Mesendoderm (in vitro differentiated cells): ENCODE data around the gene MLLT3.
A peak's percentile ranks its signal among the peaks of the same experiment; 100 is the strongest.

ENCODE experiments used
- DNase-seq: peaks from one replicate; pipeline ENCODE4 v3.0.0; 2013
- H2AK5ac ChIP-seq: 2 replicates; pipeline ENCODE4 v1.6.1; 2013; ENCODE audit warnings: low read length, inconsistent platforms
- H2BK120ac ChIP-seq: 2 replicates; pipeline ENCODE4 v1.6.1; 2013; ENCODE audit warnings: low read depth, mild to moderate bottlenecking, low read length, moderate library complexity, mixed read lengths
- H2BK15ac ChIP-seq: replicated peaks from 2 replicates; pipeline ENCODE4 v1.6.1; 2013; ENCODE audit warnings: low read depth, mild to moderate bottlenecking, moderate library complexity
- H2BK5ac ChIP-seq: 2 replicates; pipeline ENCODE4 v1.6.1; 2013; ENCODE audit warnings: low read length, inconsistent platforms
- H3K18ac ChIP-seq: 2 replicates; pipeline ENCODE4 v1.6.1; 2013; ENCODE audit warnings: mild to moderate bottlenecking, low read length, mixed read lengths
- H3K23ac ChIP-seq: one replicate; pipeline ENCODE4 v1.6.1; 2013; ENCODE audit warnings: low read length
- H3K27ac ChIP-seq: 2 replicates; pipeline ENCODE4 v1.5.1; 2013; ENCODE audit warnings: low read depth, mild to moderate bottlenecking, inconsistent platforms, low read length, moderate library complexity
- H3K27me3 ChIP-seq: 2 replicates; pipeline ENCODE4 v1.6.1; 2013; ENCODE audit warnings: low read length, control low read depth, mild to moderate bottlenecking, inconsistent platforms; ENCODE audit not compliant: insufficient read depth, poor library complexity
- H3K36me3 ChIP-seq: 2 replicates; pipeline ENCODE4 v1.6.1; 2013; ENCODE audit warnings: low read length, inconsistent platforms; ENCODE audit not compliant: control insufficient read depth, insufficient read depth
- H3K4ac ChIP-seq: one replicate; pipeline ENCODE4 v1.6.1; 2013; ENCODE audit warnings: low read depth, mild to moderate bottlenecking, low read length, moderate library complexity
- H3K4me1 ChIP-seq: 2 replicates; pipeline ENCODE4 v1.6.1; 2013; ENCODE audit warnings: low read depth, low read length, inconsistent platforms; ENCODE audit not compliant: control insufficient read depth
- H3K4me2 ChIP-seq: 2 replicates; pipeline ENCODE4 v1.6.1; 2013; ENCODE audit warnings: low read length
- H3K4me3 ChIP-seq: 2 replicates; pipeline ENCODE4 v1.5.1; 2013; ENCODE audit warnings: mild to moderate bottlenecking, low read length
- H3K56ac ChIP-seq: one replicate; pipeline ENCODE4 v1.6.1; 2013; ENCODE audit warnings: low read length
- H3K79me1 ChIP-seq: 2 replicates; pipeline ENCODE4 v1.6.1; 2013; ENCODE audit warnings: low read length, inconsistent platforms
- H3K79me2 ChIP-seq: 2 replicates; pipeline ENCODE4 v1.6.1; 2013; ENCODE audit warnings: mild to moderate bottlenecking, low read length; ENCODE audit not compliant: control insufficient read depth, insufficient read depth
- H3K9ac ChIP-seq: 2 replicates; pipeline ENCODE4 v1.6.1; 2013; ENCODE audit warnings: low read length, inconsistent platforms
- H4K5ac ChIP-seq: one replicate; pipeline ENCODE4 v1.6.1; 2013; ENCODE audit warnings: low read length
- H4K8ac ChIP-seq: one replicate; pipeline ENCODE4 v1.6.1; 2013; ENCODE audit warnings: low read depth, mild to moderate bottlenecking, control low read depth, low read length, moderate library complexity
- WGBS: extraction: QIAGEN DNeasy Blood & Tissue Kit; methylation state at CpG from one replicate; pipeline ENCODE4 v1.1.7; 2013; ENCODE audit warnings: low lambda C conversion rate, missing lambda C conversion rate; ENCODE audit not compliant: insufficient coverage; ENCODE audit errors: extremely low coverage; 5-methylcytosine and 5-hydroxymethylcytosine counted together

MLLT3 gene

GRCh38 chr9:20512106-20512505 is 110.2 kb downstream of the MLLT3 start:
- H3K4ac ChIP-seq, result no peak overlapping the region
- H3K36me3 ChIP-seq, result no peaks in the 10 kb centered on the region
- H3K79me1 ChIP-seq, result no peaks in the 10 kb centered on the region
- no peak overlapping the region for H4K8ac ChIP-seq
- WGBS, result no CpG with 5 or more reads among the region's 2 CpGs
- H3K27ac ChIP-seq, result no peak overlapping the region
- no peak overlapping the region for H3K9ac ChIP-seq
- no peak overlapping the region for H2BK15ac ChIP-seq
- H3K4me3 ChIP-seq, result no peak overlapping the region
- no peak overlapping the region for H3K23ac ChIP-seq
- peak overlapping the region; percentile 75 for H3K18ac ChIP-seq
- DNase-seq, result no peak
- no peaks in the 10 kb centered on the region for H3K4me1 ChIP-seq
- H4K5ac ChIP-seq, result no peak overlapping the region
- no peak overlapping the region for H2AK5ac ChIP-seq
- no peak overlapping the region for H2BK120ac ChIP-seq
- H3K4me2 ChIP-seq, result no peak overlapping the region
- H3K79me2 ChIP-seq, result no peaks in the 10 kb centered on the region
- no peak overlapping the region for H3K56ac ChIP-seq
- no peaks in the 10 kb centered on the region for H3K27me3 ChIP-seq
- H2BK5ac ChIP-seq, result no peak overlapping the region

GRCh38 chr9:20511686-20512085 is 110.6 kb downstream of the MLLT3 start:
- H3K18ac ChIP-seq, result no peak overlapping the region
- no peaks in the 10 kb centered on the region for H3K79me2 ChIP-seq
- H3K4me3 ChIP-seq, result no peak overlapping the region
- no peak overlapping the region for H3K4me2 ChIP-seq
- H3K36me3 ChIP-seq, result no peaks in the 10 kb centered on the region
- no peaks in the 10 kb centered on the region for H3K27me3 ChIP-seq
- no peak overlapping the region for H2BK15ac ChIP-seq
- no peak overlapping the region for H3K23ac ChIP-seq
- no peak for DNase-seq
- no peak overlapping the region for H4K8ac ChIP-seq
- H2BK5ac ChIP-seq, result no peak overlapping the region
- H4K5ac ChIP-seq, result no peak overlapping the region
- no peaks in the 10 kb centered on the region for H3K79me1 ChIP-seq
- WGBS, result no CpG with 5 or more reads among the region's 1 CpG
- no peak overlapping the region for H2BK120ac ChIP-seq
- H3K27ac ChIP-seq, result no peak overlapping the region
- no peak overlapping the region for H3K56ac ChIP-seq
- no peak overlapping the region for H3K4ac ChIP-seq
- no peak overlapping the region for H3K9ac ChIP-seq
- no peak overlapping the region for H2AK5ac ChIP-seq
- no peaks in the 10 kb centered on the region for H3K4me1 ChIP-seq

GRCh38 chr9:20509466-20509865 is 112.8 kb downstream of the MLLT3 start:
- Histone ChIP-seq H3K56ac (no peak overlapping the region), H3K79me1 (no peaks in the 10 kb centered on the region), H3K9ac (no peak overlapping the region), H3K27me3 (no peaks in the 10 kb centered on the region), H2BK5ac (no peak overlapping the region), H3K79me2 (no peaks in the 10 kb centered on the region), H2BK120ac (no peak overlapping the region), H3K36me3 (no peaks in the 10 kb centered on the region), H4K5ac (no peak overlapping the region), H3K4ac (no peak overlapping the region), H4K8ac (no peak overlapping the region), H3K18ac (no peak overlapping the region), H3K4me3 (no peak overlapping the region), H2AK5ac (no peak overlapping the region), H2BK15ac (no peak overlapping the region), H3K27ac (no peak overlapping the region), H3K4me1 (no peaks in the 10 kb centered on the region), H3K23ac (no peak overlapping the region), H3K4me2 (no peak overlapping the region)
- no CpG with 5 or more reads among the region's 3 CpGs for WGBS
- no peak for DNase-seq

- Histone ChIP-seq H3K4ac (no peak overlapping the region), H3K4me3 (no peak overlapping the region), H2BK15ac (no peak overlapping the region), H4K8ac (no peak overlapping the region), H3K4me1 (no peaks in the 10 kb centered on the region), H2BK120ac (no peak overlapping the region), H3K79me2 (no peaks in the 10 kb centered on the region), H3K56ac (no peak overlapping the region), H3K79me1 (no peaks in the 10 kb centered on the region), H3K27me3 (no peaks in the 10 kb centered on the region), H3K9ac (no peak overlapping the region), H3K18ac (no peak overlapping the region), H2AK5ac (no peak overlapping the region), H2BK5ac (no peak overlapping the region), H3K23ac (no peak overlapping the region), H3K4me2 (no peak overlapping the region), H3K27ac (no peak overlapping the region), H4K5ac (no peak overlapping the region), H3K36me3 (no peaks in the 10 kb centered on the region)
- DNase-seq, result peak; percentile 73
- WGBS, result no CpG with 5 or more reads among the region's 2 CpGs
Measured at GRCh38 chr9:20508242-20508641, 114.1 kb downstream of the MLLT3 start.

GRCh38 chr9:20507431-20507830 is 114.9 kb downstream of the MLLT3 start:
- Histone ChIP-seq H3K4me2 (no peak overlapping the region), H2AK5ac (no peak overlapping the region), H3K79me2 (no peaks in the 10 kb centered on the region), H2BK5ac (no peak overlapping the region), H2BK15ac (no peak overlapping the region), H4K5ac (no peak overlapping the region), H3K18ac (no peak overlapping the region), H3K79me1 (no peaks in the 10 kb centered on the region), H3K9ac (no peak overlapping the region), H3K23ac (no peak overlapping the region), H3K56ac (no peak overlapping the region), H3K4me3 (no peak overlapping the region), H3K36me3 (no peaks in the 10 kb centered on the region), H4K8ac (no peak overlapping the region), H3K4me1 (no peaks in the 10 kb centered on the region), H3K27ac (no peak overlapping the region), H3K27me3 (no peaks in the 10 kb centered on the region), H2BK120ac (no peak overlapping the region), H3K4ac (no peak overlapping the region)
- WGBS, result no CpG with 5 or more reads among the region's 1 CpG
- DNase-seq, result no peak

- Histone ChIP-seq H3K4me3 (no peak overlapping the region), H4K5ac (no peak overlapping the region), H3K56ac (no peak overlapping the region), H3K9ac (no peak overlapping the region), H3K27me3 (no peaks in the 10 kb centered on the region), H3K4me1 (no peaks in the 10 kb centered on the region), H3K36me3 (no peaks in the 10 kb centered on the region), H2BK5ac (no peak overlapping the region), H2AK5ac (no peak overlapping the region), H3K27ac (no peak overlapping the region), H2BK15ac (no peak overlapping the region), H2BK120ac (no peak overlapping the region), H3K79me2 (no peaks in the 10 kb centered on the region), H3K23ac (no peak overlapping the region), H3K79me1 (no peaks in the 10 kb centered on the region), H4K8ac (no peak overlapping the region), H3K4me2 (no peak overlapping the region), H3K18ac (no peak overlapping the region), H3K4ac (no peak overlapping the region)
- no CpG with 5 or more reads among the region's 11 CpGs for WGBS
- no peak for DNase-seq
Measured at GRCh38 chr9:20506099-20506900, 116.0 kb downstream of the MLLT3 start.
